ENCODE measurements around the gene STOM.

STOM gene

GRCh38 chr9:121323449-121324151, 46.5 kb downstream of the STOM start:
- TF ChIP-seq, protein P1, sequence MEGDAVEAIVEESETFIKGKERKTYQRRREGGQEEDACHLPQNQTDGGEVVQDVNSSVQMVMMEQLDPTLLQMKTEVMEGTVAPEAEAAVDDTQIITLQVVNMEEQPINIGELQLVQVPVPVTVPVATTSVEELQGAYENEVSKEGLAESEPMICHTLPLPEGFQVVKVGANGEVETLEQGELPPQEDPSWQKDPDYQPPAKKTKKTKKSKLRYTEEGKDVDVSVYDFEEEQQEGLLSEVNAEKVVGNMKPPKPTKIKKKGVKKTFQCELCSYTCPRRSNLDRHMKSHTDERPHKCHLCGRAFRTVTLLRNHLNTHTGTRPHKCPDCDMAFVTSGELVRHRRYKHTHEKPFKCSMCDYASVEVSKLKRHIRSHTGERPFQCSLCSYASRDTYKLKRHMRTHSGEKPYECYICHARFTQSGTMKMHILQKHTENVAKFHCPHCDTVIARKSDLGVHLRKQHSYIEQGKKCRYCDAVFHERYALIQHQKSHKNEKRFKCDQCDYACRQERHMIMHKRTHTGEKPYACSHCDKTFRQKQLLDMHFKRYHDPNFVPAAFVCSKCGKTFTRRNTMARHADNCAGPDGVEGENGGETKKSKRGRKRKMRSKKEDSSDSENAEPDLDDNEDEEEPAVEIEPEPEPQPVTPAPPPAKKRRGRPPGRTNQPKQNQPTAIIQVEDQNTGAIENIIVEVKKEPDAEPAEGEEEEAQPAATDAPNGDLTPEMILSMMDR (IDR thresholded peaks at IDR 0.05) = no peak
- H3K4me1 ChIP-seq (ENCODE audit: control insufficient read depth in 1 of 2, insufficient read depth in 1 of 2, low read depth in 1 of 2, low read length in 1 of 2) = peaks cover 62 to 71% of the 10 kb centered on the region in 2 experiments
- H3K9me3 ChIP-seq = no peaks in the 10 kb centered on the region
- H3K27me3 ChIP-seq = no peaks in the 10 kb centered on the region
- H3K4me3 ChIP-seq (ENCODE audit: low read depth in 1 of 2, low read length in 1 of 2) = no peak overlapping the region
- peaks cover 80% of the 10 kb centered on the region for H3K36me3 ChIP-seq
- H3K27ac ChIP-seq = peak overlapping the region; percentile 66

DNA sequence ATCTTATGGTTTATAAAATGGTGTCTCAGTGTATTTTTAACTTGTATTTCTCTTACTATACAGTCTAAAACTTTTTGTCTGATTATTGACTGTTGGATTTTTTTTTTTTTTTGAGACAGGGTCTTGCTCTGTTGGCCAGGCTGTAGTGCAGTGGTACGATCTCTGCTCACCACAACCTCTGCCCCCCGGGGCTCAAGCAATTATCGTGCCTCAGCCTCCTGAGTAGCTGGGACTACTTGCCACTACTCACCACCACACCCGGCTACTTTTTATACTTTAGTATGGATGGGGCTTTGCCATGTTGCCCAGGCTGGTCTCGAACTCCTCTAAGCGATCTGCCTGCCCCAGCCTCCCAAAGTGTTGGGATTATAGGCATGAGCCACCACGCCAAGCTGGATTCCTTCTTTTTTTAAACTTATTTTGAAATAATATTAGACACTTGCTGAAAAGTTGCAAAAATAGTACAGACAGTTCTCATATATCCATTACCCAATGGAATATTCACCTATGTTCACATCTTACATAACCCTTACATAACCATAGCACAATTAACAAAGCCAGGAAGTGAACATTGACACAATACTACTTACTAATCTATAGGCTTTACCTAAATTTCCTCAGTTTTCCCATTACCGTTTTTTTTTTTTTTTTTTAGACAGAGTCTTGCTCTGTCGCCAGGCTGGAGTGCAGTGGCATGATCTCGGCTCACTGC, 47.2 kb downstream of the STOM start:
- Histone ChIP-seq H3K4me1 (ENCODE audit: control insufficient read depth in 1 of 2, insufficient read depth in 1 of 2, low read depth in 1 of 2, low read length in 1 of 2) (peaks cover 61 to 64% of the 10 kb centered on the region in 2 experiments), H3K27me3 (no peaks in the 10 kb centered on the region), H3K4me3 (ENCODE audit: low read depth in 1 of 2, low read length in 1 of 2) (peak overlapping the region in 1 of 2 experiments; percentile 26), H3K9me3 (no peaks in the 10 kb centered on the region), H3K27ac (peak overlapping the region; percentile 76), H3K36me3 (peaks cover 80% of the 10 kb centered on the region)
- TF ChIP-seq, protein P1 (IDR thresholded peaks at IDR 0.05) = no peak

DNA sequence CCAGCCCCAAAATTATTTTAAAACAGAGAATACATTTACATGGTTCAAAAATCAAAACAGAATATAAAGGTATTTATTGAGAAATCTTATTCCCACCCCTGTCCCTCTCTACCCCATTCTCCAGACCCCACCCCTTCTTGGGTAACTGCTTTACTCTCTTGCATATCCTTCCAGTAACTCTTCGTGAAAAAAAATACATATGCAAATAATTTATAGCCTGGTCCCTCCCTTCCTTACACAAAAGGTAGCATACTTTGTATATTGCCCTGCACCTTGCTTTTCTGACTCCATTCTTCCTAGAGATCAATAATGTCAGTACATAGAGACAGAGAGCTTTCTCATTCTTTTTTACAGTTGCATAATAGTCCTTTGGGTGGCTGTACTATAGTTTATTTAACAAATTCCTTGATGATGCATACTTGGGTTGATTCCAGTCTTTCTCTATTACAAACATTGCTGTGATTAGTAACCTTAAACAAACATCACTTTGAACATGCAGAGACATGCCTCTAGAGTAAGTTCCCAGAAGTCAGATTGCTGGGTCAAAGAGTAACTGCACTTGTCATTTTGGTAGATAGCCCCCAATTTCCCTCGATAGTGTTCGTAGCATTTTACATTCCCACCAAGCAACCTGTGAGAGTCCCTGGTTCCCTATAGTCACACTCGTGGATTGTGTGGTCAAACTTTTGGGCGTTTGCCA, 47.9 kb downstream of the STOM start:
- H3K9me3 ChIP-seq = no peaks in the 10 kb centered on the region
- H3K27me3 ChIP-seq = no peaks in the 10 kb centered on the region
- peaks cover 61 to 62% of the 10 kb centered on the region in 2 experiments for H3K4me1 ChIP-seq (ENCODE audit: control insufficient read depth in 1 of 2, insufficient read depth in 1 of 2, low read depth in 1 of 2, low read length in 1 of 2)
- peaks cover 80% of the 10 kb centered on the region for H3K36me3 ChIP-seq
- peak overlapping the region; percentile 76 for H3K27ac ChIP-seq
- H3K4me3 ChIP-seq (ENCODE audit: low read depth in 1 of 2, low read length in 1 of 2) = peak overlapping the region in 1 of 2 experiments; percentile 26
- TF ChIP-seq, protein P1 (IDR thresholded peaks at IDR 0.05) = no peak

DNA sequence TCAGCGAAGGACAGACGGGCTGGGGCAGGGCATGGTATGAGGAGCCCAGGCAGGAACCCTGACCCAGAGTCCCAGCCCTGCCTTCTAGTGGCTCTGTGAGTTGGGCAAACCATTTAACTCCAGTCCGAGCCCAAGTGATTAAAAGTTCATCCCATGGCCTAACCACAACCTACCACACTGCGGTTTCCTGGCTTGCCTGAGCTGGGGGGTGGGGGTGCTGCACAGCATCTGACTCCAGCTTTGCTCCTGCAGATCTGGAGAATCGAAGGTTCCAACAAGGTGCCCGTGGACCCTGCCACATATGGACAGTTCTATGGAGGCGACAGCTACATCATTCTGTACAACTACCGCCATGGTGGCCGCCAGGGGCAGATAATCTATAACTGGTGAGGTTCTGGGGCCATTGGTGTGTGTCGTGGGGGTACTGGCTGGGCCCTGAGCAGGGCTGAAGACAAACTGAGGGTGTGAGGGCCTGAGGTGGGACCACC, 49.0 kb downstream of the STOM start:
- Histone ChIP-seq H3K9me3 (no peaks in the 10 kb centered on the region), H3K27me3 (no peaks in the 10 kb centered on the region), H3K36me3 (peaks cover 77% of the 10 kb centered on the region), H3K27ac (peak overlapping the region; percentile 76), H3K4me1 (ENCODE audit: control insufficient read depth in 1 of 2, insufficient read depth in 1 of 2, low read depth in 1 of 2, low read length in 1 of 2) (peaks cover 60 to 61% of the 10 kb centered on the region in 2 experiments), H3K4me3 (ENCODE audit: low read depth in 1 of 2, low read length in 1 of 2) (peak overlapping the region in 1 of 2 experiments; percentile 17)
- TF ChIP-seq, protein P1 (IDR thresholded peaks at IDR 0.05) = no peak

- Histone ChIP-seq H3K9me3 (no peaks in the 10 kb centered on the region), H3K4me3 (ENCODE audit: low read depth in 1 of 2, low read length in 1 of 2) (no peak overlapping the region), H3K4me1 (ENCODE audit: control insufficient read depth in 1 of 2, insufficient read depth in 1 of 2, low read depth in 1 of 2, low read length in 1 of 2) (peaks cover 44 to 46% of the 10 kb centered on the region in 2 experiments), H3K27me3 (no peaks in the 10 kb centered on the region), H3K27ac (peak overlapping the region; percentile 76), H3K36me3 (peaks cover 72% of the 10 kb centered on the region)
- TF ChIP-seq, protein P1 (IDR thresholded peaks at IDR 0.05) = no peak
Observed at GRCh38 chr9:121319383-121319780, 50.7 kb downstream of the STOM start.

Measured in neutrophil (primary cell).